HepG2 (cell line): ENCODE measurements around the gene HIVEP2. TPM values are rescaled to one million over a fixed set of nuclear protein-coding genes. Genes with fewer than 3 reads are reported as not detected.

ENCODE experiments used
- AGO1 ChIP-seq: fragments of 200-400 bp; formaldehyde crosslinking; IDR thresholded peaks from 2 replicates; pipeline ENCODE4 v1.6.1; 2017; ENCODE audit warnings: mild to moderate bottlenecking, low read depth, low read length, moderate library complexity; ENCODE audit not compliant: poor library complexity, severe bottlenecking
- BRD4 ChIP-seq: sonication (generic); formaldehyde crosslinking; IDR thresholded peaks from 2 replicates; pipeline ENCODE4 v1.4.0; 2020; ENCODE audit warnings: missing genetic modification reagents
- GTF2F1 ChIP-seq: fragments of 150-350 bp; IDR thresholded peaks from 2 replicates; pipeline ENCODE4 v1.6.1; 2014; ENCODE audit warnings: low read length
- JUNB ChIP-seq: sonication (generic); formaldehyde crosslinking; IDR thresholded peaks from 2 replicates; pipeline ENCODE4 v1.8.0; 2022; ENCODE audit warnings: missing genetic modification reagents, mild to moderate bottlenecking, borderline replicate concordance
- LCORL ChIP-seq, 2 experiments: fragments of 450-650 bp in 1 of 2; sonication (generic) in 1 of 2; formaldehyde crosslinking in 1 of 2; IDR thresholded peaks; 2 replicates each; pipeline versions ENCODE4 v1.5.0 to v1.6.1; 2017 to 2020; ENCODE audit warnings: antibody characterized with exemption in 1 of 2, missing genetic modification reagents in 1 of 2
- MTA3 ChIP-seq: sonication (generic); formaldehyde crosslinking; IDR thresholded peaks from 2 replicates; pipeline ENCODE4 v1.4.0; 2020; ENCODE audit warnings: missing genetic modification reagents
- PPARG ChIP-seq: conservative IDR thresholded peaks from 2 replicates; pipeline ENCODE4 v1.6.1; 2016; ENCODE audit warnings: missing biosample characterization, missing genetic modification reagents
- SP1 ChIP-seq, 2 experiments: fragments of 450-650 bp in 1 of 2; sonication (generic) in 1 of 2; formaldehyde crosslinking in 1 of 2; IDR thresholded peaks; 2 replicates each; pipeline versions ENCODE4 v1.4.0 to v1.6.1; 2016 to 2020; ENCODE audit warnings: missing genetic modification reagents in 1 of 2
- TCF12 ChIP-seq, 2 experiments: fragments of 450-650 bp in 1 of 2; sonication (generic) in 1 of 2; formaldehyde crosslinking in 1 of 2; IDR thresholded peaks; 2 replicates each; pipeline versions ENCODE4 v1.6.1 to v1.8.0; 2017 to 2022; ENCODE audit warnings: antibody characterized with exemption in 1 of 2, mild to moderate bottlenecking in 1 of 2, missing genetic modification reagents in 1 of 2, moderate library complexity in 1 of 2
- ZKSCAN1 ChIP-seq: fragments of 150-350 bp; IDR thresholded peaks from 2 replicates; pipeline ENCODE4 v1.6.1; 2014; ENCODE audit warnings: low read length
- ZMYM2 ChIP-seq: sonication (generic); formaldehyde crosslinking; IDR thresholded peaks from 2 replicates; pipeline ENCODE4 v1.8.0; 2022; ENCODE audit warnings: mild to moderate bottlenecking, missing genetic modification reagents
- ZNF337 ChIP-seq: sonication (generic); formaldehyde crosslinking; IDR thresholded peaks from 2 replicates; pipeline ENCODE4 v1.5.1; 2020; ENCODE audit warnings: missing genetic modification reagents, low read depth, mild to moderate bottlenecking, borderline replicate concordance
- ZNF343 ChIP-seq: sonication (generic); formaldehyde crosslinking; IDR thresholded peaks from 2 replicates; pipeline ENCODE4 v1.4.0; 2020; ENCODE audit warnings: mild to moderate bottlenecking, missing genetic modification reagents
- ZNF382 ChIP-seq: sonication (generic); formaldehyde crosslinking; IDR thresholded peaks from 2 replicates; pipeline ENCODE4 v1.5.0; 2020; ENCODE audit warnings: missing genetic modification reagents, mild to moderate bottlenecking, borderline replicate concordance
- ZNF441 ChIP-seq: sonication (generic); formaldehyde crosslinking; IDR thresholded peaks from 2 replicates; pipeline ENCODE4 v1.7.0; 2021; ENCODE audit warnings: missing genetic modification reagents, borderline replicate concordance
- polyA plus RNA-seq, 8 experiments: library from polyadenylated mRNA; depleted of rRNA in 3 of 8; stranded (reverse) in 7 of 8; unstranded in 1 of 8; fragments of >200 nt; fragmentation: Illumina TruSeq in 4 of 8; extraction: Trizol in 4 of 8; gene quantifications; 2 replicates each; pipeline versions ENCODE4 v1.2.1 to v1.2.3, GENCODE V29; 2011 to 2016; ENCODE audit warnings: low read depth in 4 of 8, missing spikeins in 1 of 8, mixed read lengths in 1 of 8; ENCODE audit not compliant: insufficient read depth in 1 of 8
- total RNA-seq, 5 experiments: library from RNA; depleted of rRNA; stranded (reverse); fragments of >200 nt; fragmentation: Illumina TruSeq; extraction: Trizol; gene quantifications; 2 replicates each; pipeline ENCODE4 v1.2.3, GENCODE V29; 2016; ENCODE audit warnings: low read depth in 1 of 5
- TF ChIP-seq, protein P1 (sequence below): sonication (generic); formaldehyde crosslinking; conservative IDR thresholded peaks from 2 replicates; pipeline ENCODE4 v1.8.0; 2022; ENCODE audit warnings: low read depth, missing genetic modification reagents
- TF ChIP-seq, protein P2 (sequence below): sonication (generic); formaldehyde crosslinking; IDR thresholded peaks from 2 replicates; pipeline ENCODE4 v1.4.0; 2020; ENCODE audit warnings: missing genetic modification reagents
- TF ChIP-seq, protein P3 (sequence below): sonication (generic); formaldehyde crosslinking; IDR thresholded peaks from 2 replicates; pipeline ENCODE4 v1.5.1; 2020; ENCODE audit warnings: missing genetic modification reagents, mild to moderate bottlenecking, borderline replicate concordance
- TF ChIP-seq, protein P4 (sequence below), 2 experiments: fragments of 450-650 bp in 1 of 2; sonication (generic) in 1 of 2; formaldehyde crosslinking; IDR thresholded peaks; 2 replicates each; pipeline versions ENCODE4 v1.5.0 to v1.8.0; 2020 to 2022; ENCODE audit warnings: mild to moderate bottlenecking in 1 of 2, missing genetic modification reagents in 1 of 2
- TF ChIP-seq, protein P5 (sequence below): IDR thresholded peaks from 2 replicates; pipeline ENCODE4 v1.6.1; 2018; ENCODE audit warnings: missing genetic modification reagents, mild to moderate bottlenecking, missing compliant biosample characterization

Gene HIVEP2
- total and polyA plus RNA-seq, 2 of the 13 experiments (the other 11 are each of a cell fraction or from before 2014, with no cell fraction given): 3.4 to 12.9 TPM

DNA sequence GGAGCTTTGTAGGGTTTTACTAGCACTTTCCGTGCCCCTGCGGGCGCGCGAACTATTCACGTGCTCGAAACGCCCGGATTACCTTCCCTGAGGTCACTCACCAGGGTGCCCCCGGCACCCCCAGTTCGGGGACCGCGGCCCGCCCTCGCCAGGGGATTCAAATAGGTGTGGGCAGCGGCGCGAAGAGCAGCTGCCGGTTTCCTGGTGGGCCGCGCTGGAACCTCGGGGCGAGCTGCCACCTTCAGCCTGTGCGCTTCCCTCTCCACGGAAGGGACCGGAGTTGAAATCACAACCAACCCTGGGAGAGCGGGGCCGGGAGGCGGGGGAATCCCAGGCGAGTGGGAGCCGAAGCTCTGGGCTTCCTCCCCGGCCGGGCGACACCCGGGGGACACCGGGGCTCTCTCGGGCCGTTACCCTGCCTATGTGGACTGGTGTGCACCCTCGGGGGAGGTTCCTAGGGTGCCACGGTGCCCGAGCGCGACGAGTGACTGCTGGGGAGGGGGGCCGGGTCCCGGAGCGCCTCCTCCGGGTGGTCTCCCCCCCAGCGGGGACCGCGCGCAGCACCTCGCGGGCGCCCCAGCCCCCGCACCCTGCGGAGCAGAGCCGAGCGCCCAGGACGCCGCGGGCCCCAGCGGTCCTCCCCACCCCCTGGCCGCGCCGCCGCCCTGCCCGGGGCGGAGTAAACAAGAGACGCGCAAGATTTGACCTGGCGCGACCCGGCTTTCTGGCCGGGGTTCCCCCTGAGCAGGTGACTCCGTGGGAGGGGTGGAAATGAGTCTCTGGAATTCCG, 2.1 kb upstream of the HIVEP2 start (continued):
- TF ChIP-seq AGO1: peak; percentile 57
- no peak for TF ChIP-seq SP1 (IDR thresholded peaks at IDR 0.05)
- no peak for TF ChIP-seq SP1 (CRISPR knock-in tag; IDR thresholded peaks at IDR 0.05)
- TF ChIP-seq ZNF337 (CRISPR knock-in tag): no peak; the same call in 1 of the 2 replicates
- no peak for TF ChIP-seq PPARG (CRISPR knock-in tag)
- TF ChIP-seq ZKSCAN1: no peak
- no peak for TF ChIP-seq GTF2F1
- TF ChIP-seq JUNB (CRISPR knock-in tag): 0 out of 2 replicates have a peak, but pooled peaks have one; percentile 53
- TF ChIP-seq BRD4 (CRISPR knock-in tag): no peak
- TF ChIP-seq, protein P1, sequence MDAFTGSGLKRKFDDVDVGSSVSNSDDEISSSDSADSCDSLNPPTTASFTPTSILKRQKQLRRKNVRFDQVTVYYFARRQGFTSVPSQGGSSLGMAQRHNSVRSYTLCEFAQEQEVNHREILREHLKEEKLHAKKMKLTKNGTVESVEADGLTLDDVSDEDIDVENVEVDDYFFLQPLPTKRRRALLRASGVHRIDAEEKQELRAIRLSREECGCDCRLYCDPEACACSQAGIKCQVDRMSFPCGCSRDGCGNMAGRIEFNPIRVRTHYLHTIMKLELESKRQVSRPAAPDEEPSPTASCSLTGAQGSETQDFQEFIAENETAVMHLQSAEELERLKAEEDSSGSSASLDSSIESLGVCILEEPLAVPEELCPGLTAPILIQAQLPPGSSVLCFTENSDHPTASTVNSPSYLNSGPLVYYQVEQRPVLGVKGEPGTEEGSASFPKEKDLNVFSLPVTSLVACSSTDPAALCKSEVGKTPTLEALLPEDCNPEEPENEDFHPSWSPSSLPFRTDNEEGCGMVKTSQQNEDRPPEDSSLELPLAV: no peak
- TF ChIP-seq, protein P2, sequence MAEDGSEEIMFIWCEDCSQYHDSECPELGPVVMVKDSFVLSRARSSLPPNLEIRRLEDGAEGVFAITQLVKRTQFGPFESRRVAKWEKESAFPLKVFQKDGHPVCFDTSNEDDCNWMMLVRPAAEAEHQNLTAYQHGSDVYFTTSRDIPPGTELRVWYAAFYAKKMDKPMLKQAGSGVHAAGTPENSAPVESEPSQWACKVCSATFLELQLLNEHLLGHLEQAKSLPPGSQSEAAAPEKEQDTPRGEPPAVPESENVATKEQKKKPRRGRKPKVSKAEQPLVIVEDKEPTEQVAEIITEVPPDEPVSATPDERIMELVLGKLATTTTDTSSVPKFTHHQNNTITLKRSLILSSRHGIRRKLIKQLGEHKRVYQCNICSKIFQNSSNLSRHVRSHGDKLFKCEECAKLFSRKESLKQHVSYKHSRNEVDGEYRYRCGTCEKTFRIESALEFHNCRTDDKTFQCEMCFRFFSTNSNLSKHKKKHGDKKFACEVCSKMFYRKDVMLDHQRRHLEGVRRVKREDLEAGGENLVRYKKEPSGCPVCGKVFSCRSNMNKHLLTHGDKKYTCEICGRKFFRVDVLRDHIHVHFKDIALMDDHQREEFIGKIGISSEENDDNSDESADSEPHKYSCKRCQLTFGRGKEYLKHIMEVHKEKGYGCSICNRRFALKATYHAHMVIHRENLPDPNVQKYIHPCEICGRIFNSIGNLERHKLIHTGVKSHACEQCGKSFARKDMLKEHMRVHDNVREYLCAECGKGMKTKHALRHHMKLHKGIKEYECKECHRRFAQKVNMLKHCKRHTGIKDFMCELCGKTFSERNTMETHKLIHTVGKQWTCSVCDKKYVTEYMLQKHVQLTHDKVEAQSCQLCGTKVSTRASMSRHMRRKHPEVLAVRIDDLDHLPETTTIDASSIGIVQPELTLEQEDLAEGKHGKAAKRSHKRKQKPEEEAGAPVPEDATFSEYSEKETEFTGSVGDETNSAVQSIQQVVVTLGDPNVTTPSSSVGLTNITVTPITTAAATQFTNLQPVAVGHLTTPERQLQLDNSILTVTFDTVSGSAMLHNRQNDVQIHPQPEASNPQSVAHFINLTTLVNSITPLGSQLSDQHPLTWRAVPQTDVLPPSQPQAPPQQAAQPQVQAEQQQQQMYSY (CRISPR knock-in tag): no peak; the same call in 1 of the 2 replicates
- TF ChIP-seq ZNF441 (CRISPR knock-in tag): peak; percentile 80; the same call in 1 of the 2 replicates
- TF ChIP-seq, protein P3, sequence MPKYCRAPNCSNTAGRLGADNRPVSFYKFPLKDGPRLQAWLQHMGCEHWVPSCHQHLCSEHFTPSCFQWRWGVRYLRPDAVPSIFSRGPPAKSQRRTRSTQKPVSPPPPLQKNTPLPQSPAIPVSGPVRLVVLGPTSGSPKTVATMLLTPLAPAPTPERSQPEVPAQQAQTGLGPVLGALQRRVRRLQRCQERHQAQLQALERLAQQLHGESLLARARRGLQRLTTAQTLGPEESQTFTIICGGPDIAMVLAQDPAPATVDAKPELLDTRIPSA (CRISPR knock-in tag): 0 out of 2 replicates have a peak, but pooled peaks have one; percentile 73
- TF ChIP-seq ZMYM2 (CRISPR knock-in tag): peak; percentile 63; the same call in 1 of the 2 replicates
- 0 out of 2 replicates have a peak, but pooled peaks have one; percentile 53 for TF ChIP-seq ZNF343
- TF ChIP-seq LCORL (IDR thresholded peaks at IDR 0.05): no peak
- peak; percentile 72 for TF ChIP-seq LCORL (CRISPR knock-in tag; IDR thresholded peaks at IDR 0.05)
- TF ChIP-seq ZNF382: no peak
- TF ChIP-seq TCF12 (IDR thresholded peaks at IDR 0.05): no peak
- no peak for TF ChIP-seq TCF12 (CRISPR knock-in tag; IDR thresholded peaks at IDR 0.05)
- TF ChIP-seq, protein P4, sequence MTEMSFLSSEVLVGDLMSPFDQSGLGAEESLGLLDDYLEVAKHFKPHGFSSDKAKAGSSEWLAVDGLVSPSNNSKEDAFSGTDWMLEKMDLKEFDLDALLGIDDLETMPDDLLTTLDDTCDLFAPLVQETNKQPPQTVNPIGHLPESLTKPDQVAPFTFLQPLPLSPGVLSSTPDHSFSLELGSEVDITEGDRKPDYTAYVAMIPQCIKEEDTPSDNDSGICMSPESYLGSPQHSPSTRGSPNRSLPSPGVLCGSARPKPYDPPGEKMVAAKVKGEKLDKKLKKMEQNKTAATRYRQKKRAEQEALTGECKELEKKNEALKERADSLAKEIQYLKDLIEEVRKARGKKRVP (CRISPR knock-in tag; IDR thresholded peaks at IDR 0.05): peak in 1 of 2 experiments; percentile 64; a peak in 2 of 4 replicates
- TF ChIP-seq MTA3 (CRISPR knock-in tag): no peak
- TF ChIP-seq, protein P5, sequence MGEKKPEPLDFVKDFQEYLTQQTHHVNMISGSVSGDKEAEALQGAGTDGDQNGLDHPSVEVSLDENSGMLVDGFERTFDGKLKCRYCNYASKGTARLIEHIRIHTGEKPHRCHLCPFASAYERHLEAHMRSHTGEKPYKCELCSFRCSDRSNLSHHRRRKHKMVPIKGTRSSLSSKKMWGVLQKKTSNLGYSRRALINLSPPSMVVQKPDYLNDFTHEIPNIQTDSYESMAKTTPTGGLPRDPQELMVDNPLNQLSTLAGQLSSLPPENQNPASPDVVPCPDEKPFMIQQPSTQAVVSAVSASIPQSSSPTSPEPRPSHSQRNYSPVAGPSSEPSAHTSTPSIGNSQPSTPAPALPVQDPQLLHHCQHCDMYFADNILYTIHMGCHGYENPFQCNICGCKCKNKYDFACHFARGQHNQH (CRISPR knock-in tag): no peak
